Measurements from ENCODE around the gene DNAJB12.
A peak's percentile ranks its signal among the peaks of the same experiment; 100 is the strongest.
"Not testable (repeated sequence)": the region's sequence is repeated elsewhere in the genome, so short reads cannot be mapped to it uniquely, and the experiment has no call there.

Gene DNAJB12

DNA sequence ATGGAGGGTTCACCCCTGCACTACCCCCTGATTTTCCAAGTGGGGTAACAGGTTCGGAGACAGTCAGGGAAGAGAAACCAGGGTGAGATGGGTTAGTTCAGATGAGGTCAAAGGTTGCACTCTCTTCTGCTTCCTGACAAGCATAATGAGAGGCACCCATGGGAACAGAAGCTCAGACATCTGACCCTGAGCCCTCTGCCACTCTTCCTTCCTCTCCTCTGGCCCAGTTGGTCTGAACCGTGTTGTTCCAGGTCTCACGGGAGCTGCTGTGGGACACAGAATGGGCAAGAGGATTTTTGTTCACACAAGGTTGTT, 38.4 kb downstream of the DNAJB12 start:
- DNase-seq (ENCODE audit: low read depth): no peak

DNA sequence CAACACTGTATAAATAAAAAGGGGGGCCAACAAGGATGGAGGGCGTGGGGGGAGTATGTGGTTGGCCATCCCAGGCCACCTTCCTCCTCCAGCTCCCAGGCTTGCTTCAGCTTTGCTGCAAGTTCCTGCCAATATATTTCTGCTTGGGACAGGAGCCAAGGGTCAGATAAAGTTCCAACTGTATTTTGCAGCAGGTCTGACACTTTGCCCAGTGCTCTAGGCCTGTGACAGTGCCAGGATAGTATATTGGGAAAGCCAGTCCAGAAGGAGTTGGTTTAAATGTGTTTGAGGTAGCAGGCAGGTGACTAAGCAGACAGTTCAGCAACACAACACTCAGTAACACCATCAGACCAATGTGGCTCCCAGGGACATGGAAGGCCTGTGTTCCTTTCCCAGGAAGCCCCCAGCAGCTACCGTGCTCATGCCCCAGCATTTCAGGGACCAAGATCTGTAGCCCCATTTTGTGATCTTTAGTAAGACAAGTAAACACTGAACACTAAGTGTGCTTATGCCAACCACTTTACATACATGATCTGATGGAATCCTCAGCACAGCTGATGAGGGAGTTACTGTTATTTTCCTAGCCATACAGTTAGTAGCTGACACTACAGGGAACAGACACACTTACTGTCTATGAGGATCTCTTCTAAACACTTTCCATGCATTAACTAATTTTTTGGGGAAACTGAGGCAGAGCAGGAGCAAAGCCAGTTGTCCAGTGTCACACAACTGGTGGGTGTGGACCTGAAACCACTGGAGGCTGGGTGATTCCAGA, 38.9 kb downstream of the DNAJB12 start:
- no peak for DNase-seq (ENCODE audit: low read depth)

DNA sequence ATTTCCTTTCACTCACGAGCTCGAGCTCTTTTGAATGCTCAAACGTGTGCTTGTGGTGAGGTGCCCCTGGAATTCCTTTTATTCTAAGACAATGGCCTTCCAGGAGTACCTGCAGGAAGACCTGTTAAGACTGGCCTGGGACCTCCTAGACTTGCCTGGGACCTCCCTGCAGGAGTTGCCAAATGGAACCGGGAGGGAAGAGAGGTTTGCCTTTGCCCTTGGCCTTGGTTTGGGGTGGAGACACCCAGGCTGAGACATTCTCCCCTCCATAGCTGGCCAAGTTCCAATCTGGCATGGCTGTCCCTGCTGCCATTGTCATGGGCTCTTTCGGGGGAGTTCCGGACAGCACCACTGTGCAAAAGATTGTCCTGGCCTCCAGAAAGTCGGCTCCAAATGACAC, 39.7 kb downstream of the DNAJB12 start:
- no peak for DNase-seq (ENCODE audit: low read depth)

- DNase-seq (ENCODE audit: low read depth): no peak
Observed at GRCh38 chr10:72314263-72314662, 40.5 kb downstream of the DNAJB12 start.

GRCh38 chr10:72312865-72313391, 41.8 kb downstream of the DNAJB12 start:
- DNase-seq (ENCODE audit: low read depth): no peak

- DNase-seq (ENCODE audit: low read depth): no peak
Observed at GRCh38 chr10:72311667-72312066, 43.1 kb downstream of the DNAJB12 start.

DNA sequence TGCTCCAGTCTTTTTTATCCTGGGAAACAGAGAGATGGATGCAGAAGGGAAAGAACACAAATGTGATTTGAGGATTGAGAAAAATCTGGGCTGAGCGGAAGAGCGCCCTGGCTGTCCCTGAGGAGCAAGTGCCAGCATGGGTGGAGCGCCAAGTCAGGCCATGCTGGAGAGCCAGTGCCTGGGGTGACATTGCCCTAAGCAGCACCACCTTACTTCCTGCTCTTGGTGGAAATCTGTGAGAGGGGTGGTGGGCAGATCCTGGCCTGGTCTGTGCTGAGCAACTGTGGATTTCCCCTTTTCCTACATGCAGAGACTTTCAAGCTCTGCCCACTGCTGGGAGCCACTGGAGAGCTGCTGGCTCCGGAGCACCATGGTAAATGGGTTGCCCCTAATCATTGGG, 44.1 kb downstream of the DNAJB12 start:
- no peak for DNase-seq (ENCODE audit: low read depth)

- DNase-seq (ENCODE audit: low read depth): no peak
Observed at GRCh38 chr10:72310241-72310633, 44.5 kb downstream of the DNAJB12 start.

- DNase-seq (ENCODE audit: low read depth): no peak
Observed at GRCh38 chr10:72309290-72310240, 45.2 kb downstream of the DNAJB12 start.

- DNase-seq (ENCODE audit: low read depth): peak; percentile 48
Observed at GRCh38 chr10:72308320-72308987, 46.3 kb downstream of the DNAJB12 start.

DNA sequence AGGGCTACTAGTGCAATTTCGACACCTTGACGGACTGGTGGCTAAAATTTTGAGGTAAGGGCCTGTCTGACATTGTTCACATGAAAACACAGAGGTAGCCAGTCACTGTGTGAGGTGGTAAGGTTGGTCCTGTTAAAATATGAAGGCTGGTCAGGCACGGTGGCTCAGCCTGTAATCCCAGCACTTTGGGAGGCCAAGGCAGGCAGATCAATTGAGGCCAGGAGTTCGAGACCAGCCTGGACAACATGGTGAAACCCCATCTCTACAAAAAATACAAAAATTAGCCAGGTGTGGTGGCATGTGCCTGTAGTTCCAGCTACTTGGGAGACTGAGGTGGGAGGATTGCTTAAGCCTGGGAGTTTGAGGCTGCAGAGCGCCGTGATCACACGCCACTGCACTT, 47.0 kb downstream of the DNAJB12 start:
- not testable (repeated sequence) for DNase-seq (ENCODE audit: low read depth)

- no peak for DNase-seq (ENCODE audit: low read depth)
Observed at GRCh38 chr10:72306215-72306760, 48.4 kb downstream of the DNAJB12 start.

- DNase-seq (ENCODE audit: low read depth): no peak
Observed at GRCh38 chr10:72303424-72304128, 51.1 kb downstream of the DNAJB12 start.

- no peak for DNase-seq (ENCODE audit: low read depth)
Observed at GRCh38 chr10:72298592-72299519, 55.9 kb downstream of the DNAJB12 start.

GRCh38 chr10:72297805-72298591, 56.7 kb downstream of the DNAJB12 start:
- peak; percentile 84 for DNase-seq (ENCODE audit: low read depth)

GRCh38 chr10:72297281-72297804, 57.4 kb downstream of the DNAJB12 start:
- peak; percentile 90 for DNase-seq (ENCODE audit: low read depth)

GRCh38 chr10:72296829-72297280, 57.9 kb downstream of the DNAJB12 start:
- not testable (repeated sequence) for DNase-seq (ENCODE audit: low read depth)

DNA sequence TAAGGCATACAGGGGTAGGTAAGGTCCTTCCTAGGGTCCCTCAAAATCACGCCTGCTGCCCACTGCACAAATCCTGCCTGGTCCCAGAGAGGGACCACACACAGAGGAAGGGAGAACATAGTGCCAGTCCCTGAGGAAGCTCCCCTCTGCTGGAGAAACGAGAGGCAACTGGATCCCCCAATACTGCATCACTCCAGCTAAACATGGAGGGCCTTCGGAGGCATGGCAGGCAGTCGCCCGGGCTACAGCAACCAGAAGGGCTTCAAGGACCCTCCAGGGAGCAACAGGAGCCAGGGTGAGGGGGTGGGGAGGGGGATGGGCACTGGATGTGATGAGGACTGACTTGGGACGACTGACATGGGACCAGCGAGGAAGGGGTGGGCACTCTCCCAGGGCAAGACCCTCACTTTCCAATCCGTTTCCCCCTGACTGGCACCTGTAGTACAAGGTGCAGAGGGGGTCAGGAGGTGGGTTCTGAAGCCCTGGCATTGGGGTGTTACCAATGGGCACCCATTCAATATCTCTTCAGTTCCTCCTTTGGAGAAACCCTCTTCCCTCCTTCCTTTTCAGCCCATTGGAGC, 59.3 kb downstream of the DNAJB12 start:
- DNase-seq (ENCODE audit: low read depth): no peak

DNA sequence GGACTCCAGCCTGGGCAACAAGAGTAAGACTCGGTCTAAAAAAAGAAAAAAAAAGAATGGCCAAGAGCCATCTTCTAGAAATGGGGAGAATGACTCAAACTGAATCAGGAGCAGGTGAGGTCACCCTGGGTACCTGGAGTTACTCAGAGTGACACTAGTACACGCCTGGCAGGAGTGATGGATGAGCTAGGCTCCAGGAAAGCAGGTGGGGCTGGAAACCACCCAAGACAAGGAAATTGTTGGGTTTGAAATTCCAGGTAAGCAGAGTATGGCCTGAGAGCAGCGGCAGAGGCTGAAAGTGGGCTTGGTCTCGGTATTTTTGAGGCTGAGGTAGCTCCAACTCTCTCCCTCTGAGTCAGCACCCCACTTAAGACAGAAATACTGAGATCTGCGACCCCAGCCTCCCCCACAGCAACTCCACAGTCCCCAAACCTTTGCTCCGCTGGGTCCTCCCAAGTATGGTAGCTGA, 62.5 kb downstream of the DNAJB12 start:
- no peak for DNase-seq (ENCODE audit: low read depth)

All from HS-5 (cell line).